Measurements from ENCODE around the gene CTNNAL1.
"Not testable (repeated sequence)": the region's sequence is repeated elsewhere in the genome, so short reads cannot be mapped to it uniquely, and the experiment has no call there.

The CTNNAL1 gene

GRCh38 chr9:109012876-109013678 is at the start of gene CTNNAL1:
TSS of gene CTNNAL1 (minus strand) at chr9:109013499. CDS start at chr9:109013442, 57 bp downstream.
- DNase-seq: peak; percentile 43 to 76

- no peak for DNase-seq
These were observed 49.2 kb upstream of the CTNNAL1 start for GRCh38 chr9:109062543-109062942.

GRCh38 chr9:109060191-109060590 is 46.9 kb upstream of the CTNNAL1 start:
- DNase-seq: no peak

GRCh38 chr9:109053121-109053520 is 39.8 kb upstream of the CTNNAL1 start:
- DNase-seq: not testable (repeated sequence)

- no peak for DNase-seq
These were observed 39.1 kb upstream of the CTNNAL1 start for GRCh38 chr9:109052416-109052815.

- no peak for DNase-seq
These were observed 38.4 kb upstream of the CTNNAL1 start for GRCh38 chr9:109051733-109052132.

GRCh38 chr9:109050444-109050843 is 37.1 kb upstream of the CTNNAL1 start:
- DNase-seq: no peak

- DNase-seq: no peak
These were observed 35.5 kb upstream of the CTNNAL1 start for GRCh38 chr9:109048822-109049221.

- DNase-seq: no peak
These were observed 34.0 kb upstream of the CTNNAL1 start for GRCh38 chr9:109047259-109047658.

GRCh38 chr9:109046346-109046745 is 33.0 kb upstream of the CTNNAL1 start:
- DNase-seq: no peak

- no peak for DNase-seq
These were observed 30.3 kb upstream of the CTNNAL1 start for GRCh38 chr9:109043578-109043977.

- no peak for DNase-seq
These were observed 27.3 kb upstream of the CTNNAL1 start for GRCh38 chr9:109040571-109040970.

- DNase-seq: no peak
These were observed 26.2 kb upstream of the CTNNAL1 start for GRCh38 chr9:109039539-109039938.

GRCh38 chr9:109037946-109038715 is 24.8 kb upstream of the CTNNAL1 start:
- DNase-seq: no peak

GRCh38 chr9:109036744-109037680 is 23.7 kb upstream of the CTNNAL1 start:
- DNase-seq: no peak

GRCh38 chr9:109035684-109036423 is 22.6 kb upstream of the CTNNAL1 start:
- no peak for DNase-seq

GRCh38 chr9:109033941-109034700 is 20.8 kb upstream of the CTNNAL1 start:
- DNase-seq: no peak

- no peak for DNase-seq
These were observed 17.9 kb upstream of the CTNNAL1 start for GRCh38 chr9:109031241-109031640.

- no peak for DNase-seq
These were observed 17.1 kb upstream of the CTNNAL1 start for GRCh38 chr9:109030426-109030825.

- no peak for DNase-seq
These were observed 15.2 kb upstream of the CTNNAL1 start for GRCh38 chr9:109028457-109028856.

GRCh38 chr9:109027176-109027575 is 13.9 kb upstream of the CTNNAL1 start:
- DNase-seq: no peak

Measured in NCI-H187 (cell line).